GM18499 (cell line): ENCODE results near the gene OBSCN.

Experiments
- ATAC-seq: cut with Tn5 transposase; IDR thresholded peaks from one replicate; pipeline ENCODE4 v1.9.1; 2021; ENCODE audit warnings: moderate number of reproducible peaks; ENCODE audit not compliant: insufficient read depth, unreplicated experiment

The OBSCN gene

DNA sequence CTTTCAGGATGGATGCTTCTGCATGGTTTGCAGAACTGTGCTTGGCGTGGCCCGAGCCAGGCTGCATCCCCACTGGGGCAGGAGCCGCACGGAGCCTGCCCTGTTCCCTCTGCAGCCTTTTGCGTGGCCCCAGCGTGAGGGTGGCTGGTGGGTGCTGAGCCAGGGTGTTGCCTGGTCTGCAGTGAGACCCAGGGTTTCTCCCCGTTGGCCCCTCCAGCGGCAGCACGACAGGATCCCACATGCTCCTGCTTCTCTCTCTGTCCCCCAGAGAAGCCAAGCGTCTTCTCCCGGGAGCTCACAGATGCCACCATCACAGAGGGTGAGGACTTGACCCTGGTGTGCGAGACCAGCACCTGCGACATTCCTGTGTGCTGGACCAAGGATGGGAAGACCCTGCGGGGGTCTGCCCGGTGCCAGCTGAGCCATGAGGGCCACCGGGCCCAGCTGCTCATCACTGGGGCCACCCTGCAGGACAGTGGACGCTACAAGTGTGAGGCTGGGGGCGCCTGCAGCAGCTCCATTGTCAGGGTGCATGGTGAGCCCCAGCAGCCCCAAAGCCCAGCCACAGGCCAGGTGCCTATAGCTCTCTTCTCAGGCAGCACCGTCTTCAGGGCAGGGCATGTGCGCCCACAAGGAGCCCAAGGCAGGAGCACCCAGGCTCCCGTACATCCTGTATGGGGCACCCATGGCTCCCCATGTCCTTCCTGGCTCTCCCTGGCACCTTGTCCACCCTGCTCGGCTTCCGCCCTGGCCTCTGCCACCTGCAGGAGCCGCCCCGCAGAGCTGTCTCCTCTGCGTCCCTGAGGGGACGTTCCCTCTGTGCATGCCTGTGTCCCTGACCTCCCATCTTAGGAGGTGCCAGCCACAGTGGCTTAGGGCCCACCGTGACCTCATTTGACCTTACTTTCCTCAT is 78.9 kb downstream of the OBSCN start:
- no peak for ATAC-seq

DNA sequence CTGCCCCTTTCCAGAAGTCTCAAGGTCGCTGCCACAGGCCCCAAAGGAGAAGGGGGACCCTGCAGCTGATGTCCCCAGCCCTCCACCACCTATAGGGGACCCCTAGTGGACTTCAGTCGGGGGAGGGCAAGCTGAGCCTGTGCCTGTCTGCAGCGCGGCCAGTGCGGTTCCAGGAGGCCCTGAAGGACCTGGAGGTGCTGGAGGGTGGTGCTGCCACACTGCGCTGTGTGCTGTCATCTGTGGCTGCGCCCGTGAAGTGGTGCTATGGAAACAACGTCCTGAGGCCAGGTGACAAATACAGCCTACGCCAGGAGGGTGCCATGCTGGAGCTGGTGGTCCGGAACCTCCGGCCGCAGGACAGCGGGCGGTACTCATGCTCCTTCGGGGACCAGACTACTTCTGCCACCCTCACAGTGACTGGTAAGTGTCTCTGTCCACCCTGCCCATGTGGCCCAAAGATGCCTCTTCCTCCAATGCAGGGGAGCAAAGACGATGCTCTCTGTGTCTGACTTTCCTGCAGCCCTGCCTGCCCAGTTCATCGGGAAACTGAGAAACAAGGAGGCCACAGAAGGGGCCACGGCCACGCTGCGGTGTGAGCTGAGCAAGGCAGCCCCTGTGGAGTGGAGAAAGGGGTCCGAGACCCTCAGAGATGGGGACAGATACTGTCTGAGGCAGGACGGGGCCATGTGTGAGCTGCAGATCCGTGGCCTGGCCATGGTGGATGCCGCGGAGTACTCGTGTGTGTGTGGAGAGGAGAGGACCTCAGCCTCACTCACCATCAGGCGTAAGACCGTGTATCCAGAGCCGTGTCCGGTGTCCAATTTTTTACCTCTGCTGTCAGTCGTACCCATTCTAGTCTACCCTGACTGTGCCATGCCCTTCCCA is 79.9 kb downstream of the OBSCN start:
- ATAC-seq: no peak

DNA sequence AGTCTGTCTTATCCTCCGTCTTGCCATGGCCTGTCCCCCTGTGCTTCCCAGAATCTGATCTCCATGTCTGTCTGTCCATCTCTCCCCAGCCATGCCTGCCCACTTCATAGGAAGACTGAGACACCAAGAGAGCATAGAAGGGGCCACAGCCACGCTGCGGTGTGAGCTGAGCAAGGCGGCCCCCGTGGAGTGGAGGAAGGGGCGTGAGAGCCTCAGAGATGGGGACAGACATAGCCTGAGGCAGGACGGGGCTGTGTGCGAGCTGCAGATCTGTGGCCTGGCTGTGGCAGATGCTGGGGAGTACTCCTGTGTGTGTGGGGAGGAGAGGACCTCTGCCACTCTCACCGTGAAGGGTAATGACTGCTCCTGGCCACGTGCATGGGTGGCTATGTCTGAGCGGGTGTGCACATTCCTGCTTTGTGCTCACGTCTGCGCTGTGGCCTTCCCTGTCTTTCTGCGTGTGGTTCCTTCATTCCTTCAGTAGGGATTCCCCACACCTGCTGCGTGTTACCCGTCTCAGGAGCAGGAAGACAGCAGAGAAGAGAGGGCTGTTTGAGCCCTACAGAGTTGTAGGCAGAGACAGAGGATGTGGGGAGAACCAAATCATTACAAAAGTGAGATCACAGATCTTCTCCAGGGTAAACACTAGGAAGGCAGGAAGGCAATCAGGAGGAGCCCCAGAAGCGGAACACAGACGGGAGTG is 80.8 kb downstream of the OBSCN start:
- ATAC-seq: no peak

DNA sequence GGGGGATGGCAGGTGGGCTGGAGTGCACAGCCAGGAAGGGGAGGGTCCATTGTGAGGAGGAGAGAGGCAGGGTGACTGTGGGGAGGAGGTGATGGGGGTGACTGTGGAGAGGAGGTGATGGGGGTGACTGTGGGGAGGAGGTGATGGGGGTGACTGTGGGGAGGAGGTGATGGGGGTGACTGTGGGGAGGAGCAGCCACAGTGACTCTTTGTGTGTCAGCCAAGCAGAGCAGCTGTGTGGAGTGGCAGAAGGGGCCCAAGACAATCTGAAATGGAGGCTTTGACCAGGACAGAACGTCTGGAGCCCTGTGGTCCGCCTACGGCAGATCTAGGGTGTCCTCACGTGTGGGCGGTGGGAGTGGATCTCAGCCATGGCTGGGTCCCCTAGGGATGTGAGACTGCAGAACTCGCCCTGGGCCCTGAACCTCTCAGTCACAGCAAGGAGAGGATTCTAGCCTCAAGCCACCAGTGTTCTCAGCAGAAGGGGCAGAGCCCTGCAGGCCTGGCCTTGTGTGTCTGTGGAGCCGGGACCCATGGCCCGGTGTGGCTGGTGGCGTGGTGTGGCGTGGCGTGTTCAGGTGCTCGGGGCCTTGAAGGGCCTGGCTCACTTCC is 81.5 kb downstream of the OBSCN start:
- ATAC-seq: no peak

DNA sequence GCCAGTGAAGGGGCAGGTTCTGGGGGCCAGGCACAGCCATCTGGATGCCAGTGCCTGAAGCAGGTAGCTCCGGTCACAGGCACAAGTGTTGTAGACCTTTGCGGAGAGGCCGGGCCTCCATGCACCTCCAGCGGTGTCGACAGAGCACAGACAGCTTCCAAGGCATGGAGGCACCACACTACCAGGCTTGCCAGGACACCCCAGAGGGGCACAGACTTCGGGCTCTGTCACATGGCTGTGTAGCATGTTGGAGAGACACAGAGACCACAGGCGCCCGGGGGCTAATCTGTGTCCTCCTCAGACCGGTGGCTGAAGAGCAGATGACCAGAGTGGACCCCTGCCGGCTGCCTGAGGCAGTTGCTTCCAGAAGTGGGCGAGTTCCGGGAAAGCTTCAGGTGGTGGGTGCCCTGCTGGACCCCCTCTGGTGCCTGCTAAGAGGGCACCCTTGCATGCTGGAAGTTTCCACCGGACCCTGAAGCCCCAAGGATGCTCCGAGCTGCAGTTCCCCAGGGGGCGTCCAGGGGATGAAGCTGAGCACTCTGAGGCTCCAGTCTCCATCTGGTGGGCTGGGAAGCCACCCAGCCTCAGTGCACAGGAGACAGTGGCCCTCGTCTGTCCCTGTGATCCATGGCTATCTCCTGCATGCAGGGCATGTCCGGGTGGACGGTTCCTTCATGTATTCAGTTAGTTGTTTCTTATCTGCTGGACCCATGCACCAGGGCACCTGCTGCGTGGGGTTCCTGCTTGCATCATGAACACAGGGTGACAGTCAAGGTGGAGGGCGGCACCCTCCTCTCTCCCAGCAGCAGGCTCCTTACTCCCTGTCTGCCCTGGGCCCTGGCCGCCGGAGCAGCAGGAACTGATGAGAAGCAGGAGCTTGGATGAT is 82.4 kb downstream of the OBSCN start:
- ATAC-seq: no peak

DNA sequence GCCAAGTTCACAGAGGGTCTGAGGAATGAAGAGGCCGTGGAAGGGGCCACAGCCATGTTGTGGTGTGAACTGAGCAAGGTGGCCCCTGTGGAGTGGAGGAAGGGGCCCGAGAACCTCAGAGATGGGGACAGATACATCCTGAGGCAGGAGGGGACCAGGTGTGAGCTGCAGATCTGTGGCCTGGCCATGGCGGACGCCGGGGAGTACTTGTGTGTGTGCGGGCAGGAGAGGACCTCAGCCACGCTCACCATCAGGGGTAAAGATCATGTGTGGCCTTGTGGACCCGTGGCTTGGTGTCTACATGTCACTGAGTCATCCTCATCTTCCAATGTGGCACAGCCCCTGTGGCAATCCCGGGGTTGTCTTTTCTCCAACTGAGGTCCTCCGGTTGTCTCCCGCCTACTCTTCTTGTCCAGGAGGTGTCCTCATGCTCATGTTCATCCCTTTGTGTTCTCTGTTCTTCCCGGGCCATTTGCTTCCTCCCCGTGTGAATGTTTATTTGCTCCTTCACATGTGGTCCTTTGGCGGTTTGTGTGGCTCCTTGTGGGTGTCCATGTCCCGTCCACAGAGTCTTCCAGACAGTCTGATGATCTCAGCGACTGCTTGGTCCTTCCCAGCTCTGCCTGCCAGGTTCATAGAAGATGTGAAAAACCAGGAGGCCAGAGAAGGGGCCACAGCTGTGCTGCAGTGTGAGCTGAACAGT is 84.2 kb downstream of the OBSCN start:
- ATAC-seq: no peak

DNA sequence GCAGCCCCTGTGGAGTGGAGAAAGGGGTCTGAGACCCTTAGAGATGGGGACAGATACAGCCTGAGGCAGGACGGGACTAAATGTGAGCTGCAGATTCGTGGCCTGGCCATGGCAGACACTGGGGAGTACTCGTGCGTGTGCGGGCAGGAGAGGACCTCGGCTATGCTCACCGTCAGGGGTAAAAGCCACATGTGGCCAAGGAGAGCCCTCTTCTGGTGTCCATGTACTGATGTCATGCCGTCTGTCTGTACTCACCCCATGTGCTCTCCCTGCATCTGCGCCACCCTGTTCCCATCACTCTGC is 84.7 kb downstream of the OBSCN start:
- no peak for ATAC-seq

DNA sequence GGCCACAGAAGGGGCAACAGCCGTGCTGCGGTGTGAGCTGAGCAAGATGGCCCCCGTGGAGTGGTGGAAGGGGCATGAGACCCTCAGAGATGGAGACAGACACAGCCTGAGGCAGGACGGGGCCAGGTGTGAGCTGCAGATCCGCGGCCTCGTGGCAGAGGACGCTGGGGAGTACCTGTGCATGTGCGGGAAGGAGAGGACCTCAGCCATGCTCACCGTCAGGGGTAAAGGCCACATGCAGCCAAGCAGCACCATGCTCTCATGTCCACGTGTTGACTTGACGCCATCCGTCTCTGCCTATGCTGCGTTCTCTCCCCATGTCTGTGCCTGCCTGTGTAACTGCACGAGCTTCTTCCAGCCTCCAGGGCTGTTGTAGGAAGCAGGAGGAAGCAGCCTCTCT is 85.5 kb downstream of the OBSCN start:
- no peak for ATAC-seq

DNA sequence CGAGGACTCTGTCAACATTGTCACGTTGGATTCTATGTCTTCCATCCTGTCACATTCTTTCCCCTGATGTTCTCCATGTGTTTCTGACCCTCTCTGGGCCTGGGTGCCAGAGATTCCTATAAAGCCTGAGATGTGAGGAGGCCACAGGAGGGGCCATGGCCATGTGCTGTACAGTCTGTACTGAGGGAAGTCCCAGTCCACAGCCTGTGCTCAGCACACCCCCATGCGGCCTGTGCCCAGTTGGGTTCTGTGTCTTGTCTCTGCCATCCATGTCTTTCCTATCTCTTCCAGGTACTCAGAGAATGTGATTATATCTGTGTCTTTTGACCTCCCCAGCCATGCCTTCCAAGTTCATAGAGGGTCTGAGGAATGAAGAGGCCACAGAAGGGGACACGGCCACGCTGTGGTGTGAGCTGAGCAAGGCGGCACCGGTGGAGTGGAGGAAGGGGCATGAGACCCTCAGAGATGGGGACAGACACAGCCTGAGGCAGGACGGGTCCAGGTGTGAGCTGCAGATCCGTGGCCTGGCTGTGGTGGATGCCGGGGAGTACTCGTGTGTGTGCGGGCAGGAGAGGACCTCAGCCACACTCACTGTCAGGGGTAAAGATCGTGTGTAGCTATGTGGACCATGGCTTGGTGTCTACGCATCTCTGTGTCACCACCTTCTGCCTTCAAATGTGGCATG is 86.1 kb downstream of the OBSCN start:
- no peak for ATAC-seq

DNA sequence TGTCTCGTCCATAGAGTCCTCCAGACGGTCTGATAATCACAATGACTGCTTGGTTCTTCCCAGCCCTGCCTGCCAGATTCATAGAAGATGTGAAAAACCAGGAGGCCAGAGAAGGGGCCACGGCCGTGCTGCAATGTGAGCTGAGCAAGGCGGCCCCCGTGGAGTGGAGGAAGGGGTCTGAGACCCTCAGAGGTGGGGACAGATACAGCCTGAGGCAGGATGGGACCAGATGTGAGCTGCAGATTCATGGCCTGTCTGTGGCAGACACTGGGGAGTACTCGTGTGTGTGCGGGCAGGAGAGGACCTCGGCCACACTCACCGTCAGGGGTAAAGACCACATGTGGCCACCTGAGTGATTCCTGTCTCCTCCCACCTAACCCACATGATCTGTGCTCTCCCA is 86.9 kb downstream of the OBSCN start:
- ATAC-seq: no peak

DNA sequence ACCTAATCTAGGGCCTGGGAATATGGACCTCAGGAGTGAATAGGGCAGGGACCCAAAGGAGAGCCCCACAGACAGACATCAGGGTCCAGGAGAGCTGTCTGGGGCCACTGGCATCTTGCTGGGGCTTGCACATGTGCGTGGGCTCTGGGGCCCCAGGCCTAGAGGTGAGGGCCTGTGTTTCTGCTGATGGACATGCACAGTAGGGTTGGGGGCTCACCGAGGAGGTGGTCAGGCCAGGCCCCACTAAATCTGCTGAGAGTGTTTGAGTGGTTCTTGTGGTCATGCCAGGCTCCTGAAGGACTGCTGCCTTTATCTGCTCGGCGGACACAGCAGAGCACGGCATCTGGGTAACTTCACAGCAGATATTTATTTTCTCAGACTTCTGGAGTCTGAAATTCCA is 87.4 kb downstream of the OBSCN start:
- no peak for ATAC-seq

DNA sequence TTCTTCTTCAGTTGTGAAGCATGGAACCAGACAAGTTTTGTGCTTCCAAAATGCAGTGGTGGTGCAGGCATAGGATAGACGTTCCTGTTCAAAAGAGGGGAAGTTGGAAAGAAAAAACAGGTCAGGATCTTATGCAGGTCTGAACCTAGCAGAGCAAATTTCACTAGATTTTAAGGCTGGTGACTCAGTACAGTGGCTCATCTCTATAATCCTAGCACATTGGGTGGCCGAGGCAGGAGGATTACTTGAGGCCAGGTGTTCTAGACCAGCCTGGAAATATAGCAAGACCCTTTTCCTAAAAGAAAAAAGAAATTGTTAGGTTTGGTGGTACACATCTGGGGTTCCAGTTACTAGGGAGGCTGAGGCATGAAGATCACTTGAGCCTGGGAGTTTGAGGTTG is 88.1 kb downstream of the OBSCN start:
- no peak for ATAC-seq

DNA sequence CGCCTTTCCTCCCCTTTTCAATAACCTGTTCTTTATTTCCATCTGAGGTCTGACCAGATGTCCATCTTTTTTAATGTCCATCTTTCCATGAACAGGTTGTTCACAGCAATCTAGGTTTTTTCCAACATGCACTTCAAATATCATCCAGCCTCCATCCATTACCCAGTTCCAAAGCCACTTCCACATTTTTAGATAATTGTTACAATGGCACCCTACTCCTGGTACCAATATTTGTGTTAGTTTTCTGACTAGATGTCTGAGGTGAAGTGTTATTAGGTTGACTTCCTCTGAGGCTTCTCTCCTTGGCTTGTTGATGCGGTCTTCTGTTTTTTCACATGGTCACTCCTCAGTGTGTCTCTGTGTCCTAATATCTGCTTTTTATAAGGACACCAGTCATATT is 89.4 kb downstream of the OBSCN start:
- ATAC-seq: no peak

DNA sequence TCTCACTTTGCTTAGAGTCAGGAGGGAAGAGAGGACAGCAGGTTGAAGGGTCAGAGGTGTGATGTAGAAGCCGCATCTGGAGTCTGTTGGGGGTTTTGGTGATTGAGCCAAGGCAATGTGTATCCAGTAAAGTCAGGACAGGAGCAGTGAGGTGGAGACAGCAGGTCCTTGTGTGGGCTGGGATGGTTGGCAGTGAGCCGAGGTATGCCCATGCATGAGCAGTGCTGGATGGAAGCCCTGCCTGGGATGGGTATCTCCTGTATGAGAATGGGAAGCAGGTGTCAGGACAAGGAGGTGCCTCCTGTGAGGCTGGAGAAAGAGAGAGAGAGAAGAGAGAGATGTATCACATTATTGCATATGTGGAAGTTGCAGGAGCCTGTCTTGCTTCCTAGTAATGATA is 90.0 kb downstream of the OBSCN start:
- no peak for ATAC-seq

DNA sequence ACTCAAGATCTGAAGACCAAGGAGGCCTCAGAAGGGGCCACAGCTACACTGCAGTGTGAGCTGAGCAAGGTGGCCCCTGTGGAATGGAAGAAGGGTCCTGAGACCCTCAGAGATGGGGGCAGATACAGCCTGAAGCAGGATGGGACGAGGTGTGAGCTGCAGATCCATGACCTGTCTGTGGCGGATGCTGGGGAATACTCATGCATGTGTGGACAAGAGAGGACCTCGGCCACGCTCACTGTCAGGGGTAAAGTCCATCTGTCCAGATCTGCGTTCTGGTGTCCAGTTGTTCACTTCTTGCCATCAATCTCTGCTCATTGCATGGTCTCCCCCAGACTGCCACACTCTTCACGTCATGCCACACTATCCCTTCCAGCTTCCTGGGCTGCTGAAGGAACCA is 90.6 kb downstream of the OBSCN start:
- ATAC-seq: no peak

DNA sequence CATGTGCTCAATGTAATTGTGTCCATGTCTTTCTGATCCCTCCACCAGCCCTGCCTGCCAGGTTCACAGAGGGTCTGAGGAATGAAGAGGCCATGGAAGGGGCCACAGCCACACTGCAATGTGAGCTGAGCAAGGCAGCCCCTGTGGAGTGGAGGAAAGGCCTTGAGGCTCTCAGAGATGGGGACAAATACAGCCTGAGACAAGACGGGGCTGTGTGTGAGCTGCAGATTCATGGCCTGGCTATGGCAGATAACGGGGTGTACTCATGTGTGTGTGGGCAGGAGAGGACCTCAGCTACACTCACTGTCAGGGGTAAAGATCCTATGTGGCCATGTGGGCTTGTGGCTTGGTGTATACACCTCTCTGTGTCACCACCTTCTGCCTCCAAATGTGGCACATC is 91.4 kb downstream of the OBSCN start:
- no peak for ATAC-seq

DNA sequence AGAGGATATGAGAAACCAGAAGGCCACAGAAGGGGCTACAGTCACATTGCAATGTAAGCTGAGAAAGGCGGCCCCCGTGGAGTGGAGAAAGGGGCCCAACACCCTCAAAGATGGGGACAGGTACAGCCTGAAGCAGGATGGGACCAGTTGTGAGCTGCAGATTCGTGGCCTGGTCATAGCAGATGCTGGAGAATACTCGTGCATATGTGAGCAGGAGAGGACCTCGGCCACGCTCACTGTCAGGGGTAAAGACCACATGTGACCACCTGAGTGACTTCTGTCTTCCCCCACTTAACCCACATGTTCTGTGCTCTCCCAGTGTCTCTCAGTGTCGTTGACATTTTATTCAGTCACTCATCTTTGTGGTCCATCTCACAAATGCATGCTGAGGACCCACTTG is 92.1 kb downstream of the OBSCN start:
- ATAC-seq: no peak

DNA sequence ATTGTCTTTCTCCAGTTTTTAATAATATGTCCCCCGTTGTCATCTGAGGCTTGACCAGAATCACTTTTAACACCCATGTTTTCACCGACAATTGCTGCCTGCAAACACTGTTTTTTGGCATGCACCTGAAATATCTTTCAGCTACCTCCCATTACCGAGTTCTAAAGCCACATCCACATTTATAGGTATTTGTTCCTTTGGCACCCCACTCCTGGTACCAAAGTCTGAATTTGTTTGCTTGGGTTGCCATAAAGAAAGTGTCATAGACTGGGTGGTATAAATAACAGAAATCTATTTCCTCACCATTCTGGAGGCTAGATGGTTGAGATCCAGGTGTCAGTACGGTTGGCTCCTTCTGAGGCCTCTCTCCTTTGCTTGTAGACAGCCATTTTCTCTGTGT is 94.2 kb downstream of the OBSCN start:
- no peak for ATAC-seq

DNA sequence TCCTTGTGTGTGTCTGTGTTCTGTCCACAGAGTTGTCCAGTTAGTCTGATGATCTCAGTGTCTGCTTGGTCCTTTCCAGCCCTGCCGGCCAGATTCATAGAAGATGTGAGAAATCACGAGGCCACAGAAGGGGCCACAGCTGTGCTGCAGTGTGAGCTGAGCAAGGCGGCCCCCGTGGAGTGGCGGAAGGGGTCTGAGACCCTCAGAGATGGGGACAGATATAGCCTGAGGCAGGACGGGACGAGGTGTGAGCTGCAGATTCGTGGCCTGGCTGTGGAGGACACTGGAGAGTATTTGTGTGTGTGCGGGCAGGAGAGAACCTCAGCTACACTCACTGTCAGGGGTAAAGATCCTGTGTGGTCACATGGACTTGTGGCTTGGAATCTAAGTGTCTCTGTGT is 95.8 kb downstream of the OBSCN start:
- ATAC-seq: no peak
